ENCODE results near the gene LSP1. TPM values are rescaled to one million over a fixed set of nuclear protein-coding genes. Genes with fewer than 3 reads are reported as not detected.
A peak's percentile ranks its signal among the peaks of the same experiment; 100 is the strongest.

The LSP1 gene
- total RNA-seq, 2 experiments from 2014 or later = 668 to 687 TPM

DNA sequence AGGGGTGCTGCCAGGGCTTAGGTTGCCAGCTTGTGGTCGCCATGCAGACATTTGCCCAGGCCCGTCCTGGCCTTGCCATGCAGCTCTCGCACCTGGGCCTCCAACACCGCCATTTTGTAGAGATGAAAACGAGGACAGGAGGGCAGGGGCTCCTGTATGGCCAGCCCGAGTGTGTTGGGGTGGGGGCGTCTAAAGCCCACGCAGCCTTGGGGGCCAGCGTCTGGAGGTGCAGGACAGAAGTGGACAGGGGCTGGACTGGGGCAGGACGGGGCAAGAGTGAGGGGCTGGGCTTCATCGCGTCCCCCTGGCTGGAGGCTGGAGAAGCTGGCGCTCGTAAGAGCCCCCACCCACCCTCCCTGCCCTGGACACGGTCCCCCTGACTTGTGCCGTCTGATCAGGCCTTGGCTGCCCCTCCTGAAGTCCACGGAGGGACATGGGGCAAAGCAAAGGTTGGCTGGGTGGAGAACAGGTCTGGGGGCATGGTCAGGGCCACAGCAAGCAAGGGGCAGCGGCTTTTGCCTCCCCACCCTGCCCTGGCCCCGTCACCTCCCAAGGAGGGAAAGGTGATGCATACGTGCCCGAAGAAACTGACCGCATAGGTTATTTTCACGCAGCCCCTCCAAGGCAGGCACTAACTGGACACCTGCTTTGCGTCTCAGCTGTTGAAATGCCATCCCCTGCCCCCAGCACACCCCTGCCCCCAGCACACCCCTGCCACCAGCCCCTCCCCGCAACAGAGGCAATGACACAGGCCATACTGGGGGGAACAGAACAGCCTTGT is 67.4 kb downstream of the LSP1 start:
- no peak for DNase-seq
- Mint-ChIP-seq H3K36me3 (ENCODE audit: low read depth) (no peaks in the 10 kb centered on the region), H3K4me3 (no peak overlapping the region), H3K27ac (no peak overlapping the region), H3K4me1 (peaks cover 10% of the 10 kb centered on the region), H3K9me3 (peaks cover under 1% of the 10 kb centered on the region), H3K27me3 (no peaks in the 10 kb centered on the region)
- CTCF ChIA-PET = interaction anchor here (1.0 to 3.2 kb wide), 3 partner anchors 29 to 70 kb away, joined by 3 to 18 read pairs (median 3); partner anchors contain the start of gene PRR33
- POLR2A ChIA-PET = no interaction called here

DNA sequence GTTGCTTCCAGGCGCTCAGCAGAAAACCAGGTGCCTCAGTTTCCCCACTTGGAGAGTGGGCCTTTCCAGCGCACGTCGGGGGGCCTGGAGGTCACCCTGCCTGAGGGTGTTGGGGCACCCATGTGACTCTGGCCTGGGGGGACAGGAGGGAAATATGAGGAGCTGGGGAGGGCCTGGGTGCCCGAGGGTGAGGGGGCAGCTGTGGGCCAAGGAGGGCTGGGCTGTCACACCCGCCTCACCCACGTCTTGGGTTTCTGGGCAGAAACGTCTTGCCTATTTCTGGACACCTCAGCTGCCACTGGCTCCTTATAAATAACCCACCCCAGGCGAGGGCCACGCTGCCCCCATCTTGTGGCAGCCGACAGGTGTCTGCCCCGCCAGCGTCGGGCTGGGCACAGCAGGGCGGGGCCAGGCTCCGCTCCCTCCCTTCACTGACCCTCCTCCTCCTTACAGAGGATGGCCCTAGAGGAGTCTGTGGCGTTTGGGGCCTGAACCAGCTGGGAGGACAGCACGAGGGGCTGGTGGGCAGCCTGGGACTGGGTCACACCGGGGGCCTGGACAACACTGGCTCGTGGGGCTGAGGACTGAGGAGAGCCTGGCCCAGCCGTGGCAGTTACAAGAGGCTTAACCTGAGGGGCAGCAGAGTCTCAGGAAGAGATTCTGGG is 68.2 kb downstream of the LSP1 start:
- ChIA-PET CTCF (interaction anchor here (0.6 to 3.2 kb wide), 4 partner anchors 30 to 1018 kb away, joined by 3 to 18 read pairs (median 4); partner anchors contain the start of gene PRR33), POLR2A (no interaction called here)
- Mint-ChIP-seq H3K27ac (peak overlapping the region; percentile 57), H3K4me1 (peaks cover 5% of the 10 kb centered on the region), H3K27me3 (no peaks in the 10 kb centered on the region), H3K9me3 (no peaks in the 10 kb centered on the region), H3K36me3 (ENCODE audit: low read depth) (no peaks in the 10 kb centered on the region), H3K4me3 (no peak overlapping the region)
- no peak for DNase-seq

DNA sequence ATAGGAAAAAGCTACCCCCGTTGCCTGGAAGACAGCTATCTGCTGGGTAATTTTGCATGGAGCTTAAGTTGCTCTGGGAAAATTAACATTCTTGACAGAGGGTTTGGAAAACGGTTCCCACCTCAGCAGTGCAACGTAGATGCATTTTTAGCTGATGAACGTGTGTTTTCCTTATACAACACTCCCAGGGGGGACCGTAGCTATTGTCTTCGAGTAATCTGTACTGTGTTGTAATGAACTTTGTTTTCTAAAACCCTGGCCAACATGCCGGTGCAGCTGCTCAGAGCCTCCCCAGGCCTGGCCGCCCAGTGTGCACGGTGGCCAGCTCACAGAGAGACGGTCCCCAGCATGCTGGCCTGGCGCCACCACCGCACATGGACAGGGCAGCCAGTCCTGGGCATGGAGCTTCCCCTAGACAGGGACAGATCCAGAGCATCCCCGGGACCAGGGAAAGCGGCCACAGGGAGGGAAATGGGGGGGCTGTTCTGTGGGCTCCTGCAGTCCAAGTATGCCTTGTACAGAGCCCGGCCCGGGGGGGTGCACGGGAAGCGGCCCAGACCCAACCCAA is 68.8 kb downstream of the LSP1 start:
- Mint-ChIP-seq H3K36me3 (ENCODE audit: low read depth) (no peaks in the 10 kb centered on the region), H3K4me3 (no peak overlapping the region), H3K4me1 (peaks cover 4% of the 10 kb centered on the region), H3K27ac (no peak overlapping the region), H3K27me3 (no peaks in the 10 kb centered on the region), H3K9me3 (no peaks in the 10 kb centered on the region)
- ChIA-PET CTCF (interaction anchor here (0.6 to 3.2 kb wide), 9 partner anchors 15 to 1018 kb away, joined by 3 to 18 read pairs (median 4); partner anchors contain the start of gene PRR33), POLR2A (no interaction called here)
- no peak for DNase-seq

DNA sequence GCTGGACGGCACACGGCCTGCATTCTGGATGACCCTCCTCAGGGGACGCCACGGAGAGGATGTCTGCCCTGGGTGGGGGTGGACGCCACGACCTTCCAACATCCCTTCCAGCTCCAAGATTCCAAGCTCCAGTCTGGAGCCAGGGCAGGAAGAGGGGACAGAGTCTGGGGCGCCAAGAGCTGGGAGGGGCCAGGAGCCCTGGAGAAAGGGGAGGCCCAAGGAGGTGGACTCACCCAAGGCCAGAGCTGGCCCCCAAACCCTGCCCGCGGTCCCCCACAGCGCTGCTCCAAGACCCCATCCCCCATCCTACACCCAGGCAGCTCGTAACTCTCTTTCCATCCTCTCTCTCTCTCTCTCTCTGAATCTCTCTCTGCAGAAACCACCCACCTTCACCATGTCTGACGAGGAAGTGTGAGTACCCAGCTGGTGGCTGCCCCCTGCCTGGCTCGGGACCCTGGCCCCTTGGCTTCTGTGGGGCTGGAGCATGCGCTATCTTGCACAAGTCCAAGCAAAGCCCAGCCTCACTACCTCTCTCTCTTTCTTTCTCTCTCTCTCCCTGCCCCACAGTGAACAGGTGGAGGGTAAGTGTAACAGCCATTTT is 69.7 kb downstream of the LSP1 start:
- POLR2A ChIA-PET = no interaction called here
- CTCF ChIA-PET = interaction anchor here (0.7 to 1.7 kb wide), 7 partner anchors 14 to 1208 kb away, joined by 3 to 6 read pairs (median 3); no protein-coding TSS in a partner anchor
- no peaks in the 10 kb centered on the region for H3K27me3 Mint-ChIP-seq
- no peak overlapping the region for H3K4me3 Mint-ChIP-seq
- H3K9me3 Mint-ChIP-seq = no peaks in the 10 kb centered on the region
- peaks cover 4% of the 10 kb centered on the region for H3K4me1 Mint-ChIP-seq
- no peak for DNase-seq
- no peak overlapping the region for H3K27ac Mint-ChIP-seq
- H3K36me3 Mint-ChIP-seq (ENCODE audit: low read depth) = no peaks in the 10 kb centered on the region

DNA sequence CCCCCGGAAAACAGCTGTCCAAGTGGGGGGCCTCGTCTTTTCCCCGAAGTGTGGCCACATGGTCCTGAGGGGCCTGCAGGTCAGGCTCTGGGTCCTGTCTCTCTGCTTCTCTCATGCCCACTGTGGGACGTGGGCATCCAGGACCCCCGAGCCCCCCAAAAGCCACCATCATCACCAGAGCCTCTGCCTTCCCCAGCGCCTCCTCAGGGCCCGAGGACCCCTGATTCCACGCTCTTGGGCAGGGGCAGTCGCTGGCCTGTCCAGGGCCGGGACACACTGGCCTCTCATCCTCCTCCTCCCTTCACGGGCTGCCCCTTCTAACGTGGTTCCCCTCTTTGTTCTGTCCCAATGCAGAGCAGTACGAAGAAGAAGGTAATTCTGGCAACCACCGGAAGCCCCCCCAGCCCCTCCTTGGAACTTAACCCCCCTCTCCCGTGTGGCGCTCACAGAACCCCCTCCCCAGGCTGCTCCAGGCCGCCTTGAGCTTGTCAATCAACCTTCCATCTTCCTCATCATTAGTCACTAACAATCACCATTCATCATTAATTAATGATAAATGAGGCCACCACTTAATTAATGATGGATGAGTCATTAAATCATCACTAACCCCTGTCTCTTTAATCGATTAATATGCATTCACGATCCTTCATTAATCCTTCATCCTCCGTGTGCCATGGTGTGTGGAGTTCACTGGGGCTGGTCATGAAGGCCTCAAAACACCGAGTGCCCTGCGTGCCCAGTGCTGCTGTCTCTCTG is 70.5 kb downstream of the LSP1 start:
- no peak for DNase-seq
- H3K27ac Mint-ChIP-seq = no peak overlapping the region
- CTCF ChIA-PET = no interaction called here
- H3K9me3 Mint-ChIP-seq = no peaks in the 10 kb centered on the region
- H3K36me3 Mint-ChIP-seq (ENCODE audit: low read depth) = no peaks in the 10 kb centered on the region
- no peak overlapping the region for H3K4me3 Mint-ChIP-seq
- POLR2A ChIA-PET = no interaction called here
- H3K4me1 Mint-ChIP-seq = peaks cover 4% of the 10 kb centered on the region
- no peaks in the 10 kb centered on the region for H3K27me3 Mint-ChIP-seq

DNA sequence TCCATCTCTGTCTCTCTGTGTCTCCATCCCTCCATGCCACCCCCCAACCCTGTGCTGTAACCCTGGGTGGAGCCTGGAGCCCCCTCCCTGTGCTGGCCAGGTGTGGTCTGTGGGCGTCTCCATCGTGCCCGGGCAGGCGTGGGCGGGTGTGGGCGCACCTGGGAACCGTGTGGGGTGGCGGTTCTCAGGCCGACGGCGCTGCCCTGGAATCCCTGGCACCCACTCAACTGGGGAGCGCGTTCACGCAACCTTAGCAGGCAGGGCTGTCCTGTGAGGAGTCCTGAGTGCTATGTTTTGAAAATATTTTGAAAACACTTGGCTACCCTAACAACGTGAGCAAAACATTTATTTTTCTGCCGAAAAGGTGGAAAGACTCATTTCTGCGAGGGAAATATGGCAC is 71.3 kb downstream of the LSP1 start:
- H3K36me3 Mint-ChIP-seq (ENCODE audit: low read depth) = no peaks in the 10 kb centered on the region
- H3K27me3 Mint-ChIP-seq = no peaks in the 10 kb centered on the region
- POLR2A ChIA-PET = no interaction called here
- no peak overlapping the region for H3K27ac Mint-ChIP-seq
- peaks cover 4% of the 10 kb centered on the region for H3K4me1 Mint-ChIP-seq
- no peak overlapping the region for H3K4me3 Mint-ChIP-seq
- H3K9me3 Mint-ChIP-seq = no peaks in the 10 kb centered on the region
- no peak for DNase-seq
- CTCF ChIA-PET = no interaction called here

DNA sequence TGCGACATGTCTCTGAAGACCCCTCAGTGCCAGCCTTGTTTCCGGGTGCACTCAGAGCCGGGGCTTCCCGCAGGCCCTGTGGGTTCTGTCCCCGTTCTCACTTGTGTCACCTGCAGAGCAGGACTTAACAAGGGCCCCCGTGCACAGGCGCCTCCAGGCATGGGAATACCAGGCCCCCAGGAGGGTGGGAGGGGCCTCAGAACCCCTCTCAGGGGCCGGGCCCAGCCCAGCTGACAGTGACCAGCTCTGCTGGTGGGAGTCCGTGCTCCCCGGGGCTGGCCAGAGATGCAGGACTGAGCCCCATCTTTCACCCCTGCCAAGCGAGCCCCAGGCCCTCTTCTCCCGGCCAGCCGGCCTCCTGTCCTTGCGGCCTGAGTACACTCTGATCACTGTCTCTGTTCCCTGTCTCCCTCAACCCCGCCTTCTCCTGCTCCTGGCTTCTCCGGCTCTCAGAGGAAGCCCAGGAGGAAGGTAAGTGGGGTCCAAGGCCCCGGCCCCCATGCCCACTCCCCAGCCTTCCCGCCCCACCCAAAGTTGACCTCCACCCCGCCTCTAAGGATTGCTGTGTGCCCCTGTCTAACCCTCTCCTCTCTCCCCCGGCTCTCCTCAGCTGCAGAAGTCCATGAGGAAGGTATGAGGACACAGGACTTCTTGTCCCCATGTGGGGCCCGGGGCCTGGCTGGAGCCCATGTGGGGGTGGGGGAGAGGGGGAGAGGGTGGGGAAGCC is 71.9 kb downstream of the LSP1 start:
- Mint-ChIP-seq H3K4me1 (peaks cover 4% of the 10 kb centered on the region), H3K9me3 (no peaks in the 10 kb centered on the region), H3K36me3 (ENCODE audit: low read depth) (no peaks in the 10 kb centered on the region), H3K27ac (no peak overlapping the region), H3K4me3 (no peak overlapping the region), H3K27me3 (peaks cover 2% of the 10 kb centered on the region)
- DNase-seq = no peak
- CTCF ChIA-PET = no interaction called here
- POLR2A ChIA-PET = no interaction called here

DNA sequence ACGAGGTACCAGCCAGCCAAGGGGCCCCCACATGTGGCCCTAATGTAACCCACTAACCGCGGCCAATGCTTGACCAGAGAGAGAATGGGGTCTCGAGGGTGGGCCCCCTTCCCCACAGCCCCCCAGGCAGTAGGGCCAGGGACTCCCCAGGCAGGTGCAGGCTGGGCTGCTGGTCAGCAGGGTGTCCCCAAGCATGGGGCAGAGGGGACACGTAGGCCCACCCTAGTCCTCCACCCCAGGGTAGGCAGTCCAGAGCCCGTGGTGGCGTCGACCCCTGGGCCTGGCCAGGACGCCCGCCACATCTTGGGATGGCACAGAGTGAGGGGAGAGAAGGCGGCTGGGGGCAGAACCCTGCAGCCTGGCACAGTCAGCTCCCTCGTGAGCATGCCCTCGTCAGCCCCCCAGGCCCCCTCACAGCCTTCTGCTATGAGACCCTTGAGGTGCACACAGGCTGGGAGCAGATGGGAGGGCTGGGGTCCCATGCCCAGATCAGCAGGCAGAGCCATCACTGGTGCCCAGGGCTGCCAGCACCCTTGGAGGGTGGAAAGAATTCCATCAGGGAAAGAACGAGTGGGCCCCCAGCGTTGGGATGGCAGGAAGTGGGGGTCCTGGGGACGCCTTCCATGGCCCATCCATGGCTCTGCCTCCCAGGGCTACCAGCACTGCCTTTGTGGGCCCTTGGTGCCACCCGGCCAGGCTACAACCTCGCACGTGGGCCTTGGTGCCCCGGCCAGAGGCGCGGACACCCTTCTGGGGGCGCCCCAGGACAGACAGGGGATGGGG is 72.7 kb downstream of the LSP1 start:
- DNase-seq = no peak
- H3K9me3 Mint-ChIP-seq = no peaks in the 10 kb centered on the region
- peaks cover 6% of the 10 kb centered on the region for H3K4me1 Mint-ChIP-seq
- no peak overlapping the region for H3K27ac Mint-ChIP-seq
- H3K36me3 Mint-ChIP-seq (ENCODE audit: low read depth) = no peaks in the 10 kb centered on the region
- CTCF ChIA-PET = no interaction called here
- H3K27me3 Mint-ChIP-seq = peaks cover 5% of the 10 kb centered on the region
- H3K4me3 Mint-ChIP-seq = no peak overlapping the region
- POLR2A ChIA-PET = no interaction called here

DNA sequence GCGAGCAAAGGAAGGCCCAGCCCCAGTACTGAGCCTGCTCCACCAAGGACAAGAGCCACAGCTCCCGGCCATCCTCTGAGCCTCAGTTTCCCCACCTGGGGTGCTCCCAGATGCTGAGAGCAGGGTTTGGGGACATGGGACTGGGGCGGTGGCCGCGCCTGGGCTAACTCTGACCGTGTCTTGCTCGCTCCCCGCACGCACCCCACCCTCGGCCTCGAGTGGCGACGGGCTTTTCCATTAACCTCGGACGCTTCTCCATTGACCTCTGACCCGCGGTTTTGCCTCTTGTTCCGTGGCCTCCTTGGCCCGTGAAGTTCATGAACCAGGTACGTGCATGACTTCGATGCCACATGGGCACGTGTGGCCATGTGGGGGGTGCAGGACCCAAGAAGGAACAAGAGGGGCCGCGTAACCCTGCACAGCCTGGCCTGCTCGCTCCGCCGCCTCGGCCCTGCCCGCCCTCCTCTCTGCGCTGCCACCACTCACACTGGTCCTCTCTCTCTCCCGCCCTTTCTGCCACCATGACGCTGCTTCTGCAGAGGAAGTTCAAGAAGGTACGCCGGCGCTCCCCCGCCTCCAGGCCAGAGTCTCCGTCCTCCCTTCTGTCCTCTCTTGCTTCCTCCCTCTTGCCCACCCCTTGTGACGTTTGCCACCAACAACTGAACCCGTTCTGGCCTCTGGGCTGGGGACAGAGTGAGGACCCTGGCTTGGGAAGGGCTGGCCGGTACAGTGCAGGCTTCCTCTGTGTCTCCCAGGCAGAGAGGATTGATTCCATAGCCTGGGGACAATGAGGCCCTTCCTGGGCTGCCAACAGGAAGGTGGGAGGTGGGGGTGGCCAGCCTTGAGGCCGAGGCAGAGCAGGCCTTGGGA is 73.5 kb downstream of the LSP1 start:
- Mint-ChIP-seq H3K4me3 (no peak overlapping the region), H3K27ac (peak overlapping the region; percentile 13), H3K4me1 (peaks cover 6% of the 10 kb centered on the region), H3K36me3 (ENCODE audit: low read depth) (no peaks in the 10 kb centered on the region), H3K27me3 (peaks cover 6% of the 10 kb centered on the region), H3K9me3 (no peaks in the 10 kb centered on the region)
- POLR2A ChIA-PET = no interaction called here
- CTCF ChIA-PET = no interaction called here
- no peak for DNase-seq

DNA sequence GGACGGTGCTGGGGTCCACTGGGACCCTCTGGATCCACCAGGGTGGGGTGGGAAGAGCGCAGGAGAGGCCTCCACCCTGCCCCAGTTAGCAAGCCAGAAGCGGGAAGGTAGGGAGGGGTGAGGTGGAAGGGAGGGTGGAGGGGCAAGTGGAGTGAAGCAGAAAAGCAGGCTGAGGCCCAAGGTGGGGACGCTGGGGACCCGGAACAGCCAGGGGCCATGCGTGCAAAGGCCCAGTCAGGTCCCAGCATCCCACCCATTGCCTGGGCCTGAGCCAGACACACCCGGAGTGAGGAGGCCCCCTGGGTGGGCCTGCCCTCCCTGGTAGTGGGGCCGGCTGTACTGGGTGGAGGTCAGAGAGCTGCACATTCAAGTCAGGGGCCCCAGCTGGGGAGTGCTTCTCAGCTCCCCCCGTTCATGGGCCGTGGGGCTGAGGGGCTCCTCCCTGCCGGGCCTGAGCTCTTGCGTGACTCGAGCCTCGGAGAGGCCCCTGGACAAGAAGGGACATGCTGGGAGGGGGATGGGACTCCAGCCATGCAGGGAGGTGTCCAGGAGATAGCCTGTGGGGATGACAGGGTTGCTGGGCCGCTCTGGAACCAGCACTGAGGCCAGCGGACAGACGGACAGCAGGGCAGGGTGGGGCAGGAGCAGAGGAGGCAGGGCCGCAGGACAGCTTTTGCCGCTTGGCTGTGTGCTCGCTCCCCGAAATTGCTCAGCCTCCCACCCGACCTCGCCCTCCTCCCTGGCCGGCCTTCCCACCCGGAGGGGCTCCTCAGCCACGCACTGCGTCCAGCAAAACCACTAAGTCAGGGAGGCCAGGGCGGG is 74.4 kb downstream of the LSP1 start:
- CTCF ChIA-PET = no interaction called here
- H3K4me3 Mint-ChIP-seq = no peak overlapping the region
- H3K9me3 Mint-ChIP-seq = no peaks in the 10 kb centered on the region
- DNase-seq = no peak
- peaks cover 6% of the 10 kb centered on the region for H3K4me1 Mint-ChIP-seq
- H3K27ac Mint-ChIP-seq = no peak overlapping the region
- H3K36me3 Mint-ChIP-seq (ENCODE audit: low read depth) = no peaks in the 10 kb centered on the region
- H3K27me3 Mint-ChIP-seq = peaks cover 14% of the 10 kb centered on the region
- POLR2A ChIA-PET = no interaction called here

All from activated CD4-positive, alpha-beta T cell treated with anti-CD3 and anti-CD28 coated beads, Interleukin-2, amount 10 ng/mL, durations not matched to agents 7 days and 5 days (primary cell).